Fibroblast of lung (primary cell): ENCODE results near the gene MICOS13.

ENCODE experiments used
- EZH2 ChIP-seq: IDR thresholded peaks from 2 replicates; pipeline ENCODE4 v1.5.1; 2012; ENCODE audit warnings: low read length, control low read depth, mild to moderate bottlenecking; ENCODE audit errors: missing control alignments
- TF ChIP-seq, protein P1 (sequence below), 2 donors: IDR thresholded peaks in 1 of 2; conservative IDR thresholded peaks in 1 of 2; 1 replicate in 1 of 2; 2 replicates in 1 of 2; pipeline ENCODE4 v1.5.1; 2011 to 2012; ENCODE audit warnings: low read length in 2 of 2, control low read depth in 1 of 2, inconsistent platforms in 1 of 2, low read depth in 1 of 2, mild to moderate bottlenecking in 1 of 2

- TF ChIP-seq, protein P1, sequence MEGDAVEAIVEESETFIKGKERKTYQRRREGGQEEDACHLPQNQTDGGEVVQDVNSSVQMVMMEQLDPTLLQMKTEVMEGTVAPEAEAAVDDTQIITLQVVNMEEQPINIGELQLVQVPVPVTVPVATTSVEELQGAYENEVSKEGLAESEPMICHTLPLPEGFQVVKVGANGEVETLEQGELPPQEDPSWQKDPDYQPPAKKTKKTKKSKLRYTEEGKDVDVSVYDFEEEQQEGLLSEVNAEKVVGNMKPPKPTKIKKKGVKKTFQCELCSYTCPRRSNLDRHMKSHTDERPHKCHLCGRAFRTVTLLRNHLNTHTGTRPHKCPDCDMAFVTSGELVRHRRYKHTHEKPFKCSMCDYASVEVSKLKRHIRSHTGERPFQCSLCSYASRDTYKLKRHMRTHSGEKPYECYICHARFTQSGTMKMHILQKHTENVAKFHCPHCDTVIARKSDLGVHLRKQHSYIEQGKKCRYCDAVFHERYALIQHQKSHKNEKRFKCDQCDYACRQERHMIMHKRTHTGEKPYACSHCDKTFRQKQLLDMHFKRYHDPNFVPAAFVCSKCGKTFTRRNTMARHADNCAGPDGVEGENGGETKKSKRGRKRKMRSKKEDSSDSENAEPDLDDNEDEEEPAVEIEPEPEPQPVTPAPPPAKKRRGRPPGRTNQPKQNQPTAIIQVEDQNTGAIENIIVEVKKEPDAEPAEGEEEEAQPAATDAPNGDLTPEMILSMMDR (conservative IDR thresholded peaks at IDR 0.05 in 1 of 2, IDR thresholded peaks at IDR 0.05 in 1 of 2; ENCODE audit: low read depth in 1 of 2, low read length in 2 of 2) = no peak
- TF ChIP-seq EZH2 = no peak
These were observed 31.4 kb upstream of the MICOS13 start for GRCh38 chr19:5711713-5712161.
